GM04504 (cell line): Measurements from ENCODE around the gene MCHR2.

ENCODE experiments used
- DNase-seq: peaks from one replicate; pipeline ENCODE4 v3.0.0-alpha.2; 2012; ENCODE audit warnings: low read depth

The MCHR2 gene

DNA sequence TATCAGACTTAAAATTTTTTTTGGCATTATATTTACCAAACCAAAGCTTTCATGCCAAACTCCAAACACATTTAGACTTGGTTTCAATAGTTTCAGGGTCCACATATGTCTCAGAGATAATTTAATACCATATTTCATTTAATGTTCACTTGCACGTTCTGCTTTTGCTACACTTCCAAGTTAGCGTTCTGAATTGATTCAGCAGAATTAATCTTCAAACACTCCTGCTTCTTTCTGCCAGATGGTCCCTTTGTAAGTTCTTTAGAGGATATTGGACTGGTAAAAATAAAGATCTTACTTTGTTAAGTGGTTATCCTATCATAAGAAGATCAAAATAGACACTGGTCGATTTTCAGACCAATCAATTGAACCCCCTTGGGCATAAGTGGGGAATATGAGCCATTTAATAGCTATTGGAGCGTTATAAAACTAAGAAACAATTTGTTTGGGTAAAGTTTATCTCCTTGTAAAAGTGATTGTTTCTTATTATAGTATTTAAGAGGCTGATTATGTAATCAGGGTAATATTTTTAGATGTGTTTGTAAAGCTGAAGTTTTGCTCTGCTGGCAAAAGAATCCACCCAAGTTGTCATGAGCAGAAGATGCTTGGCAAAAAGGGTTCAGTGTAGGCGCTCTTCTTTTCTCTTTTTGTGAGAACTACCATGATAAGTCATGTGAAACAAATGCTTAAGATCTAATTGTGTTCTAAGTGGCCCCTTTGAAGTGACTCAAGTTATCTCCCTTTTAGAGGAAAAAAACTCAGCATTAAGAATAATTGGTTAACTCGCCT is 92.2 kb downstream of the MCHR2 start:
- DNase-seq, result no peak

- DNase-seq, result no peak
These were observed 99.2 kb downstream of the MCHR2 start for GRCh38 chr6:99894815-99895214.

DNA sequence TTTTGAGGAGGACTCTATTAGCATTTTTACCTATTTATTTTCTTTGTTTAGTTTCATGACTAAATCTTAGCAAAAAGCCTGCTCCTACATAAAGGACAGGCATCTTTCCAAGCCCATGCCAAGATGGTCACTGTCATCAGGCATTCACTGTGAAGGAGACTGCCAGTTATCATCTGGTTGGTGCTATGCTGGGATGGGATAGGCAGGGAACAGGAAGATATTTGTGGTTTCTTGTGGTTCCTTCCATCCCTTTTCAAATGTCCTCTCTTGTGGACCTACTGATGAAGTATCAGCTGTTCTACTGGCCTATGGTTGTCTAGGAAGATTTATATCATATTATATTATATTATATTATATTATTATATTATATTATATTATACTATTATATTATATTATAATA is 107.0 kb downstream of the MCHR2 start:
- no peak for DNase-seq

GRCh38 chr6:99885051-99885450 is 109.0 kb downstream of the MCHR2 start:
- DNase-seq, result no peak

DNA sequence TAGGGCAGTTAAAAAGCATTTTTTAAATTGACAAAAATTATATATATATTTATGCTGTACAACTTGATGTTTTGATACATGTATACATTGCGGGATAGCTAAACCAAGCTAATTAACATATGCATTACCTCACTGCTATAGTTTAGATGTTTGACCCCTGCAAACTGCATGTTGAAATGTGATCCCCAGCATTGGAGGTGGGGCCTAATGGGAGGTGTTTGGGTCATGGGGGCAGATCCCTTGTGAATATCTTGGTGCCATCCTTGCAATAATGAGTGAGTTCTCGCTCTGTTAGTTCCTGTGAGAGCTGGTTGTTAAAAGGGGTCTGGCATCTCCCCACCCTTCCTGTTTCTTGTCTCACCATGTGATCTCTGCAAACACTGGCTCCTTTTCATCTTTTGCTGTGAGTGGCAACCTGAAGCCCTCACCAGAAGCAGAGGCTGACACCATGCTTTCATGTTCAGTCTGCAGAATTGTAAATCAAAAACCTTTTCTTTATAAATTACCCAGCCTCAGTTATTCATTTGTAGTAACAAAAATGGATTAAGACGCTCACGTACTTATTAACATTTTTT is 111.8 kb downstream of the MCHR2 start:
- DNase-seq, result no peak

DNA sequence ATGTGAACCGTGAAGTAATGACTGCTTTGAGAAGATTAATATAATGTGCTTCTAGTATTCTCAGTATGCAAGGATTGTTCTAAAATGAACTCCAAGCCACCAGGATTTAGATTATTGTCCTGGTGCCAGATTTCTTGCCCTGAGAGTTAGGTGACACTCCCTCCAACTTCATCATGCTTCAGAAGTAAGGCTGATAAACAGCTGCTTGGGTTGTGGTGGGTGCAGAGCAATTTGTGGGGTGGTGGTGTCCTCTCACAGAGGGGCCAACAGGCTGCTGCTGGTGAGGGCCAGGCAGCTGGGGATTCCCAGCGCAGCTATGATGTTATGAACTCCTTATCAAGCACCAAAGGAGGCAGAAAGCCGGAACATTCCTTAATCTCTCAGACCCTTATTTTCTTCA is 114.6 kb downstream of the MCHR2 start:
- DNase-seq, result no peak

- DNase-seq, result no peak
These were observed 119.0 kb downstream of the MCHR2 start for GRCh38 chr6:99875068-99875467.

- DNase-seq, result no peak
These were observed 120.9 kb downstream of the MCHR2 start for GRCh38 chr6:99873084-99873483.

- no peak for DNase-seq
These were observed 122.4 kb downstream of the MCHR2 start for GRCh38 chr6:99871641-99872040.
